PC-3 (cell line): Measurements from ENCODE around the gene ZNF777. TPM values are rescaled to one million over a fixed set of nuclear protein-coding genes. Genes with fewer than 3 reads are reported as not detected.

Experiments
- ATAC-seq: fragments of 200-7000 bp; cut with Tn5 transposase; 2 replicates; pipeline ENCODE4 v1.9.1; 2020; ENCODE audit warnings: mild to moderate bottlenecking, moderate library complexity
- BruUV-seq: library from RNA; stranded (reverse); fragments of 400-500 nt; replicated peaks from 2 replicates; lab custom pipeline; 2021; lab: Mats Ljungman, UMichigan
- CTCF ChIA-PET: fragments of 300-600 bp; sonication (Branson Sonifier 250); formaldehyde crosslinking; loops from one replicate; lab custom pipeline; 2022; ENCODE audit warnings: antibody characterized with exemption; lab: Charles Lee
- POLR2A ChIA-PET: fragments of 300-600 bp; sonication (Branson Sonifier 250); formaldehyde crosslinking; loops from one replicate; lab custom pipeline; 2022; ENCODE audit warnings: antibody characterized with exemption; ENCODE audit not compliant: unreplicated experiment; lab: Charles Lee
- DNase-seq: peaks from one replicate; pipeline ENCODE4 v3.0.0-alpha.2; 2015
- H2AFZ ChIP-seq: fragments of 300-600 bp; sonication (generic); 2 replicates; pipeline ENCODE4 v1.6.0; 2016; ENCODE audit warnings: antibody characterized with exemption, low read length
- H3F3A ChIP-seq: fragments of 300-600 bp; sonication (generic); one replicate; pipeline ENCODE4 v1.6.0; 2017; ENCODE audit warnings: antibody characterized with exemption, low read length, control low read depth, mild to moderate bottlenecking; ENCODE audit not compliant: unreplicated experiment
- H3K27ac ChIP-seq: fragments of 300-600 bp; sonication (generic); 2 replicates; pipeline ENCODE4 v1.5.1; 2016; ENCODE audit warnings: mild to moderate bottlenecking, low read length
- H3K27me3 ChIP-seq: fragments of 300-600 bp; sonication (generic); 2 replicates; pipeline ENCODE4 v1.6.1; 2016; ENCODE audit warnings: low read length, mixed read lengths
- H3K36me3 ChIP-seq: fragments of 300-600 bp; sonication (generic); 2 replicates; pipeline ENCODE4 v1.6.1; 2016; ENCODE audit warnings: low read depth, mixed run types, low read length, mixed read lengths
- H3K4me1 ChIP-seq: fragments of 300-600 bp; sonication (generic); 2 replicates; pipeline ENCODE4 v1.5.1; 2016; ENCODE audit warnings: low read length; ENCODE audit not compliant: insufficient read depth
- H3K4me2 ChIP-seq: fragments of 300-600 bp; sonication (generic); 2 replicates; pipeline ENCODE4 v1.6.0; 2016; ENCODE audit warnings: low read length
- H3K4me3 ChIP-seq: fragments of 300-600 bp; sonication (generic); 2 replicates; pipeline ENCODE4 v1.5.1; 2016; ENCODE audit warnings: mild to moderate bottlenecking, low read length, mixed read lengths
- H3K79me2 ChIP-seq: fragments of 300-600 bp; sonication (generic); 2 replicates; pipeline ENCODE4 v1.6.1; 2017; ENCODE audit warnings: low read length, mixed read lengths
- H3K9ac ChIP-seq: fragments of 300-600 bp; sonication (generic); 2 replicates; pipeline ENCODE4 v1.6.0; 2016; ENCODE audit warnings: mild to moderate bottlenecking, low read length
- H3K9me2 ChIP-seq: fragments of 300-600 bp; sonication (generic); replicated peaks from 2 replicates; pipeline ENCODE4 v1.6.1; 2016; ENCODE audit warnings: mixed run types, low read length, mixed read lengths
- H3K9me3 ChIP-seq: fragments of 300-600 bp; sonication (generic); 2 replicates; pipeline ENCODE4 v1.6.1; 2016; ENCODE audit warnings: low read length, mixed read lengths
- H4K20me1 ChIP-seq: fragments of 300-600 bp; sonication (generic); 2 replicates; pipeline ENCODE4 v1.6.1; 2016; ENCODE audit warnings: low read length, mixed read lengths
- EZH2 ChIP-seq: fragments of 300-600 bp; sonication (generic); IDR thresholded peaks from one replicate; pipeline ENCODE4 v1.6.1; 2017; ENCODE audit warnings: antibody characterized with exemption, mild to moderate bottlenecking, low read length; ENCODE audit not compliant: unreplicated experiment
- EZH2phosphoT487 ChIP-seq: fragments of 300-600 bp; sonication (generic); IDR thresholded peaks from 2 replicates; pipeline ENCODE4 v1.6.1; 2018; ENCODE audit warnings: mild to moderate bottlenecking, antibody characterized with exemption, low read length, borderline replicate concordance
- intact Hi-C: fragments of 100-400 bp; cut with micrococcal nuclease; formaldehyde crosslinking; loops from 2 replicates; pipeline ENCODE4 v1.9.0; 2023
- total RNA-seq: library from RNA; depleted of rRNA; stranded (reverse); fragments of >200 nt; gene quantifications from 2 replicates; pipeline ENCODE4 v1.2.3, GENCODE V29; 2014
- TF ChIP-seq, protein P1 (sequence below): fragments of 300-600 bp; sonication (generic); conservative IDR thresholded peaks from 2 replicates; pipeline ENCODE4 v1.5.1; 2017; ENCODE audit warnings: antibody characterized with exemption, low read depth, mild to moderate bottlenecking, low read length

Gene ZNF777
- total RNA-seq, 1 experiment from 2014 or later = 9.9 TPM

DNA sequence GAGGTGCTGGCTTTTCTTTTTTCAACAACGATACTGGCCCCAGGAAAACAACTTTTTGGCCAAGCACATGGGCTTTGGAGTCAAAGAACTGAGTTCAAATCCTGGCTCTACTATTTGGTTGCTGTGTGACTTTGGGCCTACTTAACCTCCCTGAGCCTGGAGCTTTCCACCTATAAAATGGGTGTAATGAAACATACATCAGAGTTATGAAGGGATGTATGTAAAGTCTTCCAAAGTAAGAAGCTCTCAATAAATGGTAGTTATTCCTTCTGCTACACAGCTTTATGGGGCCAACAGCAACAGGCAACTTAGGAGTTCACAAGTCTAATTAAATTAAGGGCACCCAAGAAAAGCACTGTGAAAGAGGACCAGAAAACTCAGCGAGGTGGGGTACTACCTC, 33.0 kb downstream of the ZNF777 start:
- Histone ChIP-seq H3K4me3 (no peak overlapping the region), H3K27ac (no peak overlapping the region), H3K4me2 (no peak overlapping the region), H3K9ac (no peak overlapping the region), H3K9me3 (no peaks in the 10 kb centered on the region), H3K9me2 (no peaks in the 10 kb centered on the region), H3K79me2 (no peaks in the 10 kb centered on the region), H3K36me3 (peaks cover 4% of the 10 kb centered on the region; the same call in 1 of the 2 replicates), H3K4me1 (no peaks in the 10 kb centered on the region), H3K27me3 (no peaks in the 10 kb centered on the region), H3F3A (no peaks in the 10 kb centered on the region), H2AFZ (no peak overlapping the region), H4K20me1 (no peaks in the 10 kb centered on the region)
- POLR2A ChIA-PET = no interaction called here
- DNase-seq = no peak
- CTCF ChIA-PET = no interaction called here
- TF ChIP-seq EZH2phosphoT487 (no peak), EZH2 (no peak)
- TF ChIP-seq, protein P1, sequence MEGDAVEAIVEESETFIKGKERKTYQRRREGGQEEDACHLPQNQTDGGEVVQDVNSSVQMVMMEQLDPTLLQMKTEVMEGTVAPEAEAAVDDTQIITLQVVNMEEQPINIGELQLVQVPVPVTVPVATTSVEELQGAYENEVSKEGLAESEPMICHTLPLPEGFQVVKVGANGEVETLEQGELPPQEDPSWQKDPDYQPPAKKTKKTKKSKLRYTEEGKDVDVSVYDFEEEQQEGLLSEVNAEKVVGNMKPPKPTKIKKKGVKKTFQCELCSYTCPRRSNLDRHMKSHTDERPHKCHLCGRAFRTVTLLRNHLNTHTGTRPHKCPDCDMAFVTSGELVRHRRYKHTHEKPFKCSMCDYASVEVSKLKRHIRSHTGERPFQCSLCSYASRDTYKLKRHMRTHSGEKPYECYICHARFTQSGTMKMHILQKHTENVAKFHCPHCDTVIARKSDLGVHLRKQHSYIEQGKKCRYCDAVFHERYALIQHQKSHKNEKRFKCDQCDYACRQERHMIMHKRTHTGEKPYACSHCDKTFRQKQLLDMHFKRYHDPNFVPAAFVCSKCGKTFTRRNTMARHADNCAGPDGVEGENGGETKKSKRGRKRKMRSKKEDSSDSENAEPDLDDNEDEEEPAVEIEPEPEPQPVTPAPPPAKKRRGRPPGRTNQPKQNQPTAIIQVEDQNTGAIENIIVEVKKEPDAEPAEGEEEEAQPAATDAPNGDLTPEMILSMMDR = no peak
- BruUV-seq = no TSS peak
- ATAC-seq = no peak
- intact Hi-C loops = loop anchor here (10.0 kb wide), 1 partner anchor 197 kb away; no protein-coding TSS in a partner anchor

DNA sequence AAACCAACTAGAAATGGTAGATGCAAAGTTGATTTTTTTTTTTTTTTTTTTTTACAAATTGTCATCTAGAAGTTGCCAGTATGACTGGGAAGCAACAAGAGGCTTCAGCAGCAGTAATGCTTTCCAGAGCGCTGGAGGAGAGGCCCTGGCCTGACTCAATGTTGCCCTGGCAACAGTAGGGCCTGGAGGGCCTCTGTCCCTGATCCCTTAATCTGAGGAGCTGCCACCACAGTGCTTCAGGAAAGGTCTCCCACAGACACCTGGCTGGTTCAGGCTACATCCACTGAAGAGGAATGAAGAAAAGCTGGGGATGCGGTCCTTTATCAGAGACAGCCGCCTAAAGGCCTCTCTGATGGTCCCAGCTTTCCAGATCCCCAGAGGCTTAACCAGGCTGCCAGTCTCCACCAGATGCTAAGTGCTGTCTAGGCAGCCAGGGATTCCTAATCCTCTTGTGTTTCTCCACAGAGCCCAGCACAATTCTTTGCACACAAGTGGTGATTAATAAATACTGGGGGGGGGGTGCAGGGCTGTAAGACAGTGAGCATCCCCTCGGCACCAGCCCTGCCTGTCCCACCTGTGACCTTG, 33.7 kb downstream of the ZNF777 start:
- CTCF ChIA-PET = no interaction called here
- DNase-seq = no peak
- Histone ChIP-seq H3K79me2 (no peaks in the 10 kb centered on the region), H3K27ac (no peak overlapping the region), H2AFZ (no peak overlapping the region), H3K4me2 (no peak overlapping the region), H3K9ac (no peak overlapping the region), H3F3A (no peaks in the 10 kb centered on the region), H3K4me3 (no peak overlapping the region), H3K9me3 (no peaks in the 10 kb centered on the region), H3K36me3 (no peaks in the 10 kb centered on the region), H3K4me1 (no peaks in the 10 kb centered on the region), H4K20me1 (no peaks in the 10 kb centered on the region), H3K9me2 (no peaks in the 10 kb centered on the region), H3K27me3 (no peaks in the 10 kb centered on the region)
- POLR2A ChIA-PET = no interaction called here
- no peak for TF ChIP-seq EZH2phosphoT487
- no peak for TF ChIP-seq EZH2
- TF ChIP-seq, protein P1 = no peak
- BruUV-seq = no TSS peak
- no peak for ATAC-seq
- intact Hi-C loops = loop anchor here (10.0 kb wide), 1 partner anchor 198 kb away; no protein-coding TSS in a partner anchor

DNA sequence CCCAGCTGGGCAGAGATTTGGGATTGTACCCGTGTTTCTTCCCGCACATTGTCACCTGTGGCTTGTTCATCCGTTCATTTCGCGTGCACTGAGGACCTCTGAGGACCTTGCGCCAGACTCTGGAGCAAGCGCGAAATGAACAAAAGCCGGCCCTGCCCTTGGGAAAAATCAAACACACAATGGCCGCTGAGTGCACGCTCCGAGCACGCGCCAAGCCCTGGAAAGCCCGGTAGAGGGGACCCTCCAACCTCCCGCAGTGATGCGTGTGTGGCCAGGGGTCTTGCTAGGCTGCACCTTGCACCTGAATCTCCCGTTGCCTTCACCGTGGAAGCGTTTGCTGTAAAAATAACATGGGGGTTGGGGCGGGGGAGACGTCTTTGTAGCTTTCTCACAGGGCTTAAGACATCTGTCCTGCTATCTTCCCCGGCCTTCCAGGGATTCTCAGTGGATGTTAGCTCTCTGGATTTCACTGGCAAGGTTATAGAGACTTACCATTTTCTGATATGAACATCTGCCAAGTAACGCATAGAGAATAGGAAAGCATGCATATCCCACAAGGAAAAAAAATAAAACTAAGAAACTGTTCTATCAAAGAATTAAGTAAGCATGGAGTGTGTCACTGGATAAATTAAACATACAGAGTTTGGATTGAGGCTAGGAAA, 37.3 kb downstream of the ZNF777 start:
- TF ChIP-seq EZH2 = no peak
- no peak for TF ChIP-seq EZH2phosphoT487
- TF ChIP-seq, protein P1 = no peak
- Histone ChIP-seq H4K20me1 (no peaks in the 10 kb centered on the region), H3K9me3 (no peaks in the 10 kb centered on the region), H3K4me3 (no peak overlapping the region), H3K27ac (no peak overlapping the region), H3K79me2 (no peaks in the 10 kb centered on the region), H3F3A (no peaks in the 10 kb centered on the region), H3K9ac (no peak overlapping the region), H2AFZ (no peak overlapping the region), H3K4me2 (no peak overlapping the region), H3K4me1 (peaks cover 5% of the 10 kb centered on the region; the same call in 1 of the 2 replicates), H3K36me3 (no peaks in the 10 kb centered on the region), H3K9me2 (no peaks in the 10 kb centered on the region), H3K27me3 (no peaks in the 10 kb centered on the region)
- ATAC-seq = no peak
- intact Hi-C loops = loop anchor here (2.0 to 10.0 kb wide), 2 partner anchors 73 to 201 kb away; partner anchors contain the start of gene ZNF746
- POLR2A ChIA-PET = no interaction called here
- no TSS peak for BruUV-seq
- no peak for DNase-seq
- CTCF ChIA-PET = interaction anchor here (0.6 kb wide), 1 partner anchor 296 kb away, joined by 12 read pairs; no protein-coding TSS in a partner anchor
